Measurements from ENCODE around the gene REM1.

DNA sequence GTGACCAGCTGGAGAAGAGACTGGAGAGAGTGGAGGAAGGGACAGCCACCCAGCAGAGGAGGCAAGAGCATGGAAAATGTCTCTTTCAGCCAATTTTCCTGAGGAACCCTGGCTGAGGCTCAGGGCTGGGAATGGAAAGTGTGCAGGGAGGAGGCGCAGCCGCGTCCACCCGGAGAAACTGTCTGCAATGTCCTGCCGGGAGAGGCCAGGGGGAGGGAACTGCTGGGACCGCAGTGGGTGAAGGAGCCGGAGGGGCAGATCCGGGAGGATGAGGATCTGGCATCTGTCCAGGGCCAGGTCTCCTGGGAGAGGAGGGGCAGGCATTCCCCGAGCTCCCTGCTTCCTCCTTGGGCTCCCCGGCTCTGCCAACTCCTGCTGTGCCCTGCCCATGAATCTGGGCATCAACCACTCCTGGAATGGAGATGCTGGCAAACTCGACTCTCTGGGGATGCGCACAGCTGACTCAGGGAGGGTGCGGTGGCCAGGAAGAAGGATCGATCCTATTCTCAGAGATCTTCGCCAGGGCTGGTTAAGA, 21.7 kb downstream of the REM1 start:
- TF ChIP-seq, protein P1, sequence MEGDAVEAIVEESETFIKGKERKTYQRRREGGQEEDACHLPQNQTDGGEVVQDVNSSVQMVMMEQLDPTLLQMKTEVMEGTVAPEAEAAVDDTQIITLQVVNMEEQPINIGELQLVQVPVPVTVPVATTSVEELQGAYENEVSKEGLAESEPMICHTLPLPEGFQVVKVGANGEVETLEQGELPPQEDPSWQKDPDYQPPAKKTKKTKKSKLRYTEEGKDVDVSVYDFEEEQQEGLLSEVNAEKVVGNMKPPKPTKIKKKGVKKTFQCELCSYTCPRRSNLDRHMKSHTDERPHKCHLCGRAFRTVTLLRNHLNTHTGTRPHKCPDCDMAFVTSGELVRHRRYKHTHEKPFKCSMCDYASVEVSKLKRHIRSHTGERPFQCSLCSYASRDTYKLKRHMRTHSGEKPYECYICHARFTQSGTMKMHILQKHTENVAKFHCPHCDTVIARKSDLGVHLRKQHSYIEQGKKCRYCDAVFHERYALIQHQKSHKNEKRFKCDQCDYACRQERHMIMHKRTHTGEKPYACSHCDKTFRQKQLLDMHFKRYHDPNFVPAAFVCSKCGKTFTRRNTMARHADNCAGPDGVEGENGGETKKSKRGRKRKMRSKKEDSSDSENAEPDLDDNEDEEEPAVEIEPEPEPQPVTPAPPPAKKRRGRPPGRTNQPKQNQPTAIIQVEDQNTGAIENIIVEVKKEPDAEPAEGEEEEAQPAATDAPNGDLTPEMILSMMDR (IDR thresholded peaks at IDR 0.05) = no peak
- TF ChIP-seq POLR2AphosphoS5 (IDR thresholded peaks at IDR 0.05) (no peak), POLR2A (IDR thresholded peaks at IDR 0.05) (no peak), EP300 (IDR thresholded peaks at IDR 0.05) (no peak)

Measured in suprapubic skin (tissue), 4 donors.